HCT116 (cell line): ENCODE measurements around the gene SHISA7. TPM values are rescaled to one million over a fixed set of nuclear protein-coding genes. Genes with fewer than 3 reads are reported as not detected.

Experiments used
- ATAC-seq: fragments of 200-7000 bp; cut with Tn5 transposase; 2 replicates; pipeline ENCODE4 v1.9.1; 2020; ENCODE audit warnings: mild to moderate bottlenecking, moderate library complexity
- BruUV-seq: library from RNA; stranded (reverse); fragments of 400-500 nt; replicated peaks from 2 replicates; lab custom pipeline; 2021; lab: Mats Ljungman, UMichigan
- CTCF ChIA-PET: fragments of 300-600 bp; sonication (Branson Sonifier 250); formaldehyde crosslinking; loops from one replicate; lab custom pipeline; 2021; ENCODE audit warnings: antibody characterized with exemption; lab: Charles Lee
- POLR2A ChIA-PET: fragments of 300-600, 350-600 bp; sonication (Branson Sonifier 250); formaldehyde crosslinking; loops from one replicate; lab custom pipeline; 2021; ENCODE audit warnings: antibody characterized with exemption; lab: Charles Lee
- RAD21 ChIA-PET, 2 experiments: fragments of 300-600 bp; sonication (Branson Sonifier 250); formaldehyde crosslinking; loops; one replicate each; lab custom pipeline; 2023; ENCODE audit warnings: low total read pairs in 2 of 2; ENCODE audit not compliant: uncharacterized antibody in 2 of 2, unreplicated experiment in 2 of 2, low non-redundant PET in 1 of 2; lab: Charles Lee
- DNase-seq: peaks from one replicate; pipeline ENCODE4 v3.0.0-alpha.2; 2010; ENCODE audit warnings: low read depth, low spot score
- H2AFZ ChIP-seq: fragments of 200-600 bp; shearing (Covaris generic), sonication (generic); 2 replicates; pipeline ENCODE4 v1.6.1; 2017; ENCODE audit warnings: low read depth, mixed run types, mixed read lengths, antibody characterized with exemption, low read length; ENCODE audit not compliant: poor library complexity, severe bottlenecking
- H3K27ac ChIP-seq: 2 replicates; pipeline ENCODE4 v1.5.1; 2012; ENCODE audit warnings: low read depth, low read length
- H3K27me3 ChIP-seq: fragments of 200-600 bp; sonication (generic); 2 replicates; pipeline ENCODE4 v1.6.1; 2016; ENCODE audit warnings: mixed run types, low read length, mixed read lengths; ENCODE audit not compliant: insufficient read depth
- H3K36me3 ChIP-seq, 2 experiments: fragments of 200-500 bp in 1 of 2; fragments of 200-600 bp in 1 of 2; sonication (Bioruptor generic) in 1 of 2; sonication (generic) in 1 of 2; 2 replicates each; pipeline versions ENCODE4 v1.5.1 to v1.6.1; 2014 to 2016; ENCODE audit warnings: low read length in 2 of 2, inconsistent platforms in 1 of 2, mixed read lengths in 1 of 2, mixed run types in 1 of 2; ENCODE audit not compliant: insufficient read depth in 2 of 2, control insufficient read depth in 1 of 2
- H3K4me1 ChIP-seq, 2 experiments: fragments of 200-600 bp in 1 of 2; sonication (generic) in 1 of 2; 2 replicates each; pipeline versions ENCODE4 v1.5.1 to v1.6.1; 2012 to 2017; ENCODE audit warnings: low read length in 2 of 2, inconsistent platforms in 1 of 2, mild to moderate bottlenecking in 1 of 2, mixed read lengths in 1 of 2, mixed run types in 1 of 2, moderate library complexity in 1 of 2; ENCODE audit not compliant: insufficient read depth in 2 of 2, control insufficient read depth in 1 of 2
- H3K4me2 ChIP-seq: fragments of 200-600 bp; sonication (generic); 2 replicates; pipeline ENCODE4 v1.6.1; 2017; ENCODE audit warnings: mixed run types, low read length, mixed read lengths
- H3K4me3 ChIP-seq, 2 experiments: fragments of 200-600 bp in 1 of 2; sonication (generic) in 1 of 2; replicated peaks in 1 of 2; 2 replicates each; pipeline ENCODE4 v1.5.1; 2011 to 2016; ENCODE audit warnings: low read length in 2 of 2, control low read depth in 1 of 2, low read depth in 1 of 2, mild to moderate bottlenecking in 1 of 2, mixed read lengths in 1 of 2, mixed run types in 1 of 2
- H3K79me2 ChIP-seq: fragments of 200-600 bp; sonication (generic); 2 replicates; pipeline ENCODE4 v1.6.1; 2017; ENCODE audit warnings: mild to moderate bottlenecking, mixed run types, low read length, moderate library complexity, mixed read lengths; ENCODE audit not compliant: insufficient read depth
- H3K9ac ChIP-seq: fragments of 200-600 bp; sonication (generic); 2 replicates; pipeline ENCODE4 v1.6.1; 2016; ENCODE audit warnings: low read length, mixed read lengths
- H3K9me2 ChIP-seq: fragments of 200-600 bp; sonication (generic), shearing (Covaris generic); 2 replicates; pipeline ENCODE4 v1.6.1; 2017; ENCODE audit warnings: mixed run types, mild to moderate bottlenecking, moderate library complexity; ENCODE audit not compliant: insufficient read depth
- H3K9me3 ChIP-seq, 2 experiments: fragments of 200-500 bp in 1 of 2; fragments of 200-600 bp in 1 of 2; sonication (Bioruptor generic) in 1 of 2; sonication (generic) in 1 of 2; 2 replicates each; pipeline ENCODE4 v1.6.1; 2014 to 2017; ENCODE audit warnings: low read length in 2 of 2, mixed read lengths in 2 of 2, inconsistent platforms in 1 of 2, low read depth in 1 of 2, mild to moderate bottlenecking in 1 of 2, mixed run types in 1 of 2, moderate library complexity in 1 of 2; ENCODE audit not compliant: control insufficient read depth in 1 of 2, insufficient read depth in 1 of 2
- H4K20me1 ChIP-seq: fragments of 200-600 bp; sonication (generic), shearing (Covaris generic); 2 replicates; pipeline ENCODE4 v1.6.1; 2017; ENCODE audit warnings: mixed run types, mild to moderate bottlenecking, moderate library complexity; ENCODE audit not compliant: insufficient read depth
- ATF3 ChIP-seq: IDR thresholded peaks from 2 replicates; pipeline ENCODE4 v1.6.1; 2012
- ELF1 ChIP-seq: IDR thresholded peaks from 2 replicates; pipeline ENCODE4 v1.6.1; 2012; ENCODE audit warnings: low read depth, borderline replicate concordance
- EZH2 ChIP-seq: fragments of 200-600 bp; sonication (generic); IDR thresholded peaks from 2 replicates; pipeline ENCODE4 v1.6.1; 2017; ENCODE audit warnings: antibody characterized with exemption, mixed run types
- EZH2phosphoT487 ChIP-seq: fragments of 200-600 bp; IDR thresholded peaks from 2 replicates; pipeline ENCODE4 v1.6.1; 2018; ENCODE audit warnings: antibody characterized with exemption, borderline replicate concordance
- FOSL1 ChIP-seq: IDR thresholded peaks from 2 replicates; pipeline ENCODE4 v1.6.1; 2012; ENCODE audit warnings: low read depth
- MAX ChIP-seq: IDR thresholded peaks from 2 replicates; pipeline ENCODE4 v1.6.1; 2012
- POLR2AphosphoS5 ChIP-seq: IDR thresholded peaks from 2 replicates; pipeline ENCODE4 v1.6.1; 2011; ENCODE audit warnings: mild to moderate bottlenecking, low read depth, low read length, moderate library complexity
- RAD21 ChIP-seq: IDR thresholded peaks from 2 replicates; pipeline ENCODE4 v1.6.1; 2012; ENCODE audit warnings: low read depth, mild to moderate bottlenecking
- SP1 ChIP-seq: IDR thresholded peaks from 2 replicates; pipeline ENCODE4 v1.6.1; 2012; ENCODE audit warnings: low read depth
- SRF ChIP-seq: IDR thresholded peaks from 2 replicates; pipeline ENCODE4 v1.6.1; 2012; ENCODE audit warnings: low read depth
- YY1 ChIP-seq: IDR thresholded peaks from 2 replicates; pipeline ENCODE4 v1.6.1; 2011; ENCODE audit warnings: low read length, low read depth, moderate library complexity, mild to moderate bottlenecking; ENCODE audit not compliant: insufficient replicate concordance; ENCODE audit errors: extremely low read depth
- ZNF274 ChIP-seq: fragments of 200-500 bp; sonication (Bioruptor generic); IDR thresholded peaks from 2 replicates; pipeline ENCODE4 v1.6.1; 2014; ENCODE audit warnings: mild to moderate bottlenecking, low read depth, low read length, inconsistent platforms
- intact Hi-C: fragments of 100-400 bp; cut with micrococcal nuclease; formaldehyde crosslinking; loops from 2 replicates; pipeline ENCODE4 v1.10.0; 2022
- total RNA-seq: library from RNA; stranded (reverse); gene quantifications from one replicate; pipeline ENCODE4 v1.2.1, GENCODE V29; 2021; ENCODE audit not compliant: unreplicated experiment

The SHISA7 gene
- total RNA-seq, 1 experiment from 2014 or later: not detected

GRCh38 chr19:55471266-55471665 is 28.2 kb upstream of the SHISA7 start:
- Histone ChIP-seq H3K27me3 (no peaks in the 10 kb centered on the region), H3K9me3 (no peaks in the 10 kb centered on the region), H3K9ac (peak overlapping the region; percentile 90), H3K27ac (peak overlapping the region; percentile 17), H3K4me1 (peaks cover 38 to 60% of the 10 kb centered on the region in 2 experiments), H3K36me3 (peaks cover 0 to 11% of the 10 kb centered on the region in 2 experiments; a peak in 2 of 4 replicates), H3K9me2 (no peaks in the 10 kb centered on the region), H3K79me2 (peaks cover 28% of the 10 kb centered on the region), H2AFZ (no peak overlapping the region), H3K4me3 (peak overlapping the region; percentile 54 to 76; a peak in 3 of 4 replicates), H3K4me2 (peak overlapping the region; percentile 87), H4K20me1 (no peaks in the 10 kb centered on the region)
- no TSS peak for BruUV-seq
- TF ChIP-seq FOSL1 (no peak), EZH2 (no peak), RAD21 (no peak), ZNF274 (no peak), ATF3 (no peak), ELF1 (no peak), POLR2AphosphoS5 (no peak), MAX (no peak), SP1 (no peak), SRF (no peak), EZH2phosphoT487 (no peak), YY1 (no peak)
- DNase-seq: no peak
- ChIA-PET CTCF (interaction anchor here (1.2 kb wide), 1 partner anchor 33 kb away, joined by 4 read pairs; no protein-coding TSS in a partner anchor), RAD21 (no interaction called here), POLR2A (interaction anchor here (0.6 to 1.8 kb wide), 2 partner anchors 10 to 1002 kb away, joined by 3 to 4 read pairs; partner anchors contain the start of gene ISOC2)
- no peak for ATAC-seq
- intact Hi-C loops: no loop called here
